IMR-90 (cell line): ENCODE measurements around the gene CHAF1B.

ENCODE experiments used
- BHLHE40 ChIP-seq: fragments of 150-350 bp; IDR thresholded peaks from 2 replicates; pipeline ENCODE4 v1.6.1; 2016; ENCODE audit warnings: mild to moderate bottlenecking, low read depth, low read length
- CEBPB ChIP-seq: IDR thresholded peaks from 2 replicates; pipeline ENCODE4 v1.6.1; 2012; ENCODE audit warnings: low read depth, low read length, improper control_type of control experiment
- CHD1 ChIP-seq: IDR thresholded peaks from 2 replicates; pipeline ENCODE4 v1.6.1; 2012; ENCODE audit warnings: low read depth, low read length, improper control_type of control experiment
- CTCF ChIP-seq: conservative IDR thresholded peaks from 2 replicates; pipeline ENCODE4 v1.5.1; 2012; ENCODE audit warnings: mild to moderate bottlenecking, low read depth, low read length, improper control_type of control experiment
- FOS ChIP-seq: fragments of 150-350 bp; IDR thresholded peaks from 2 replicates; pipeline ENCODE4 v1.6.1; 2016; ENCODE audit warnings: low read depth, low read length
- MAZ ChIP-seq: IDR thresholded peaks from 2 replicates; pipeline ENCODE4 v1.6.1; 2012; ENCODE audit warnings: low read depth, mild to moderate bottlenecking, low read length, improper control_type of control experiment, moderate library complexity, borderline replicate concordance
- MXI1 ChIP-seq: IDR thresholded peaks from 2 replicates; pipeline ENCODE4 v1.6.1; 2012; ENCODE audit warnings: low read depth, mild to moderate bottlenecking, low read length, moderate library complexity, borderline replicate concordance
- POLR2A ChIP-seq: IDR thresholded peaks from 2 replicates; pipeline ENCODE4 v1.6.1; 2012; ENCODE audit warnings: mild to moderate bottlenecking, low read depth, low read length
- RAD21 ChIP-seq: IDR thresholded peaks from 2 replicates; pipeline ENCODE4 v1.6.1; 2012; ENCODE audit warnings: low read length, improper control_type of control experiment
- RFX5 ChIP-seq: IDR thresholded peaks from 2 replicates; pipeline ENCODE4 v1.8.0; 2012; ENCODE audit warnings: low read depth, mild to moderate bottlenecking, low read length, moderate library complexity
- SMC3 ChIP-seq: fragments of 150-350 bp; IDR thresholded peaks from 2 replicates; pipeline ENCODE4 v1.6.1; 2016; ENCODE audit warnings: low read depth, mild to moderate bottlenecking, antibody characterized with exemption, low read length, moderate library complexity
- USF2 ChIP-seq: fragments of 150-350 bp; IDR thresholded peaks from 2 replicates; pipeline ENCODE4 v1.6.1; 2017; ENCODE audit warnings: mild to moderate bottlenecking, antibody characterized with exemption, low read length, low read depth
- TF ChIP-seq, protein P1 (sequence below): fragments of 150-350 bp; IDR thresholded peaks from 2 replicates; pipeline ENCODE4 v1.6.1; 2016; ENCODE audit warnings: low read depth, mild to moderate bottlenecking, low read length, moderate library complexity, borderline replicate concordance

DNA sequence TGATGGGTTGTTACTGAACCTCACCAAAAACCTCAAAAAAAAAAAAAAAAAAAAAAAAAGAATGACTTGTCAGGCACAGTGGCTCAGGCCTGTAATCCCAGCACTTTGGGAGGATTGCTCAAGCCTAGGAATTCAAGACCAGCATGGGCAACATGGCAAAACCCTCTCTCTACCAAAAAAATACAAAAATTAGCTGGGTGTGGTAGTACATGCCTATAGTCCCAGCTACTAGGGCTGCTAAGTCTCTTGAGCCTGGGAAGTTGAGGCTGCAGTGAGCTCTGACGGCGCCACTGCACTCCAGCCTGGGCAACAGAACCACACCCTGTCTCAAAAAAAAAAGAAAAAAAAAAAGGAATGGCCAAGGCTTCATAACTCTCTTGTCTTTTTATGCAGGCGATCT lies 11.1 kb downstream of the CHAF1B start:
- TF ChIP-seq SMC3 = no peak
- TF ChIP-seq BHLHE40 = no peak
- TF ChIP-seq POLR2A = no peak
- TF ChIP-seq CTCF = no peak
- TF ChIP-seq CHD1 = no peak
- TF ChIP-seq CEBPB = no peak
- TF ChIP-seq RAD21 = no peak
- TF ChIP-seq RFX5 = no peak
- TF ChIP-seq FOS = no peak
- no peak for TF ChIP-seq MAZ
- TF ChIP-seq USF2 = no peak
- TF ChIP-seq MXI1 = no peak
- TF ChIP-seq, protein P1, sequence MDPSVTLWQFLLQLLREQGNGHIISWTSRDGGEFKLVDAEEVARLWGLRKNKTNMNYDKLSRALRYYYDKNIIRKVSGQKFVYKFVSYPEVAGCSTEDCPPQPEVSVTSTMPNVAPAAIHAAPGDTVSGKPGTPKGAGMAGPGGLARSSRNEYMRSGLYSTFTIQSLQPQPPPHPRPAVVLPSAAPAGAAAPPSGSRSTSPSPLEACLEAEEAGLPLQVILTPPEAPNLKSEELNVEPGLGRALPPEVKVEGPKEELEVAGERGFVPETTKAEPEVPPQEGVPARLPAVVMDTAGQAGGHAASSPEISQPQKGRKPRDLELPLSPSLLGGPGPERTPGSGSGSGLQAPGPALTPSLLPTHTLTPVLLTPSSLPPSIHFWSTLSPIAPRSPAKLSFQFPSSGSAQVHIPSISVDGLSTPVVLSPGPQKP = no peak
